DOHH2 (cell line): Measurements from ENCODE around the gene TRAPPC4.
"Not testable (repeated sequence)": the region's sequence is repeated elsewhere in the genome, so short reads cannot be mapped to it uniquely, and the experiment has no call there.

ENCODE experiments used
- H3F3A ChIP-seq: fragments of 200-600 bp; sonication (generic), shearing (Covaris generic); 2 replicates; pipeline ENCODE4 v1.6.0; 2016; ENCODE audit warnings: antibody characterized with exemption, mild to moderate bottlenecking; ENCODE audit not compliant: control insufficient read depth, insufficient read depth
- H3K27ac ChIP-seq: fragments of 200-600 bp; sonication (generic); 2 replicates; pipeline ENCODE4 v1.5.1; 2014; ENCODE audit warnings: low read depth, mild to moderate bottlenecking, low read length, moderate library complexity
- H3K27me3 ChIP-seq: fragments of 200-600 bp; sonication (generic); 2 replicates; pipeline ENCODE4 v1.6.1; 2014; ENCODE audit warnings: mild to moderate bottlenecking, low read length, mixed read lengths; ENCODE audit not compliant: control insufficient read depth
- H3K36me3 ChIP-seq: fragments of 200-600 bp; sonication (generic); 2 replicates; pipeline ENCODE4 v1.6.1; 2014; ENCODE audit warnings: mild to moderate bottlenecking, low read length, moderate library complexity, mixed read lengths; ENCODE audit not compliant: control insufficient read depth
- H3K4me1 ChIP-seq: fragments of 200-600 bp; sonication (generic); 2 replicates; pipeline ENCODE4 v1.6.1; 2014; ENCODE audit warnings: mild to moderate bottlenecking, low read length, mixed read lengths; ENCODE audit not compliant: control insufficient read depth
- H3K4me2 ChIP-seq: fragments of 200-600 bp; sonication (generic); 2 replicates; pipeline ENCODE4 v1.6.0; 2014; ENCODE audit warnings: mild to moderate bottlenecking, low read length, moderate library complexity
- H3K4me3 ChIP-seq: fragments of 200-600 bp; sonication (generic); 2 replicates; pipeline ENCODE4 v1.5.1; 2014; ENCODE audit warnings: mild to moderate bottlenecking, low read length, mixed read lengths
- H3K79me2 ChIP-seq: fragments of 200-600 bp; sonication (generic); 2 replicates; pipeline ENCODE4 v1.6.1; 2014; ENCODE audit warnings: mild to moderate bottlenecking, low read length, mixed read lengths; ENCODE audit not compliant: control insufficient read depth
- H3K9me2 ChIP-seq: fragments of 200-600 bp; sonication (generic); replicated peaks from 2 replicates; pipeline ENCODE4 v1.6.1; 2014; ENCODE audit warnings: mild to moderate bottlenecking, low read length, mixed read lengths; ENCODE audit not compliant: control insufficient read depth
- H3K9me3 ChIP-seq: fragments of 200-600 bp; sonication (generic); 2 replicates; pipeline ENCODE4 v1.6.1; 2014; ENCODE audit warnings: antibody characterized with exemption, low read length, mixed read lengths; ENCODE audit not compliant: control insufficient read depth, insufficient read depth
- H4K20me1 ChIP-seq: fragments of 200-600 bp; sonication (generic); 2 replicates; pipeline ENCODE4 v1.6.0; 2014; ENCODE audit warnings: low read depth, mild to moderate bottlenecking, antibody characterized with exemption, low read length, moderate library complexity; ENCODE audit not compliant: control insufficient read depth, insufficient read depth
- CTCF ChIP-seq: fragments of 200-600 bp; sonication (generic); IDR thresholded peaks from one replicate; pipeline ENCODE4 v1.5.1; 2014; ENCODE audit warnings: antibody characterized with exemption, mild to moderate bottlenecking, low read depth, low read length; ENCODE audit not compliant: poor library complexity, severe bottlenecking
- EZH2phosphoT487 ChIP-seq: fragments of 200-600 bp; sonication (generic); IDR thresholded peaks from 2 replicates; pipeline ENCODE4 v1.6.1; 2017; ENCODE audit warnings: borderline replicate concordance, mild to moderate bottlenecking, antibody characterized with exemption, low read length, moderate library complexity, mixed read lengths

TRAPPC4 gene

GRCh38 chr11:119031912-119032280, 13.3 kb downstream of the TRAPPC4 start:
- Histone ChIP-seq H3K9me3 (no peaks in the 10 kb centered on the region), H3K27ac (no peak overlapping the region), H3K4me1 (peaks cover 18% of the 10 kb centered on the region), H4K20me1 (no peaks in the 10 kb centered on the region), H3K79me2 (peaks cover 24% of the 10 kb centered on the region), H3K36me3 (peaks cover 29% of the 10 kb centered on the region), H3K4me3 (no peak overlapping the region), H3K27me3 (no peaks in the 10 kb centered on the region), H3K9me2 (no peaks in the 10 kb centered on the region), H3F3A (no peaks in the 10 kb centered on the region; the same call in 1 of the 2 replicates), H3K4me2 (no peak overlapping the region)
- TF ChIP-seq EZH2phosphoT487 (no peak), CTCF (no peak)

GRCh38 chr11:119033421-119033820, 14.9 kb downstream of the TRAPPC4 start:
- not testable (repeated sequence) for H3K27ac ChIP-seq, H3K4me3 ChIP-seq, H3K9me2 ChIP-seq, H3K27me3 ChIP-seq, H3K4me2 ChIP-seq, H4K20me1 ChIP-seq, H3K9me3 ChIP-seq, H3F3A ChIP-seq
- peaks cover 21% of the 10 kb centered on the region for H3K79me2 ChIP-seq
- peaks cover 15% of the 10 kb centered on the region for H3K4me1 ChIP-seq
- peaks cover 15% of the 10 kb centered on the region for H3K36me3 ChIP-seq

GRCh38 chr11:119034813-119035212, 16.2 kb downstream of the TRAPPC4 start:
- no peaks in the 10 kb centered on the region for H3K9me2 ChIP-seq
- no peak overlapping the region for H3K4me2 ChIP-seq
- no peaks in the 10 kb centered on the region for H3K27me3 ChIP-seq
- no peaks in the 10 kb centered on the region for H4K20me1 ChIP-seq
- H3K9me3 ChIP-seq, result no peaks in the 10 kb centered on the region
- no peak overlapping the region for H3K27ac ChIP-seq
- TF ChIP-seq EZH2phosphoT487 (no peak), CTCF (no peak)
- H3F3A ChIP-seq, result no peaks in the 10 kb centered on the region; the same call in 1 of the 2 replicates
- peaks cover 7% of the 10 kb centered on the region; the same call in 1 of the 2 replicates for H3K36me3 ChIP-seq
- no peak overlapping the region for H3K4me3 ChIP-seq
- H3K4me1 ChIP-seq, result peaks cover 9% of the 10 kb centered on the region
- peaks cover 8% of the 10 kb centered on the region for H3K79me2 ChIP-seq

- Histone ChIP-seq H3K4me1 (peaks cover 12% of the 10 kb centered on the region), H4K20me1 (no peaks in the 10 kb centered on the region), H3K27me3 (no peaks in the 10 kb centered on the region), H3K4me3 (no peak overlapping the region), H3K27ac (no peak overlapping the region), H3K79me2 (no peaks in the 10 kb centered on the region), H3F3A (peaks cover 9% of the 10 kb centered on the region; the same call in 1 of the 2 replicates), H3K4me2 (no peak overlapping the region), H3K9me2 (no peaks in the 10 kb centered on the region), H3K36me3 (no peaks in the 10 kb centered on the region), H3K9me3 (no peaks in the 10 kb centered on the region)
- TF ChIP-seq CTCF, result no peak
- TF ChIP-seq EZH2phosphoT487, result no peak
Measured at GRCh38 chr11:119038884-119039283, 20.3 kb downstream of the TRAPPC4 start.

GRCh38 chr11:119039471-119039870, 20.9 kb downstream of the TRAPPC4 start:
- H3K9me3 ChIP-seq, H3K9me2 ChIP-seq, H3K27ac ChIP-seq, H3K79me2 ChIP-seq, H4K20me1 ChIP-seq, H3K36me3 ChIP-seq, H3F3A ChIP-seq, H3K27me3 ChIP-seq: not testable (repeated sequence)
- peak overlapping the region; percentile 48 for H3K4me2 ChIP-seq
- H3K4me3 ChIP-seq, result peak overlapping the region; percentile 9; the same call in 1 of the 2 replicates
- peaks cover 12% of the 10 kb centered on the region for H3K4me1 ChIP-seq
